ENCODE measurements around the gene STXBP6.

STXBP6 gene

GRCh38 chr14:24801024-24801423 is 248.9 kb downstream of the STXBP6 start:
- H3K9ac ChIP-seq (ENCODE audit: insufficient read length): no peak overlapping the region
- no peak for DNase-seq (ENCODE audit: low read depth, low spot score)
- no peak overlapping the region for H3K27ac ChIP-seq
- TF ChIP-seq EZH2 (IDR thresholded peaks at IDR 0.05) (no peak), POLR2AphosphoS5 (IDR thresholded peaks at IDR 0.05; ENCODE audit: borderline replicate concordance, low read depth, low read length) (no peak), FOXP2 (optimal IDR thresholded peaks at IDR 0.05; ENCODE audit: control extremely low read depth, extremely low read length, insufficient read depth) (no peak)
- H3K4me3 ChIP-seq: no peak overlapping the region
- no peaks in the 10 kb centered on the region for H3K36me3 ChIP-seq (ENCODE audit: insufficient read depth, low read length)
- no peaks in the 10 kb centered on the region for H3K9me3 ChIP-seq (ENCODE audit: low read depth, low read length)

DNA sequence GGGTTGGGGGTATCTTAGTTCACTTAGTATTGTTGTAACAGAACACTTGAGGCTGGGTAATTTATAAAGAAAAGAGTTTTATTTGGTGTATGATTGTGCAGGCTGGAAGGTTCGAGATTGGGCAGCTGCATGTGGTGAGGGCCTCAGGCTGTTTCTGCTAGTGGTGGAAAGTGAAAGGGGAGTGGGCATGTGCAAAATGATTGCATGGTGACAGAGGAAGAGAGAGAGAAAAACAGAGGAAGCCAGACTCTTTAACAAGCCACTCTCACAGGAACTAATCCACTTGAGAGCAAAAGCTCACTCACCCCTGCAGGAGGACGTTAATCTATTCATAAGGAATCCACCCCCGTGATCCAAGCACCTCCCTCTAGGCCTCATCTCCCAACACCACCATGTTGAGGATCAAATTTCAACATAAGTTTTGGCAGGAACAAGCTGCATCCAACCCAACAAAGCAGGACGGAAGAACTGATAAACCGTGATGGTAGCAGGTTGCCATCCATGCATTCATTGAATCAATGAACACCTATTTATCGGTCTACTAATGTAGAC is 251.0 kb downstream of the STXBP6 start:
- Histone ChIP-seq H3K27ac (no peak overlapping the region), H3K36me3 (ENCODE audit: insufficient read depth, low read length) (no peaks in the 10 kb centered on the region), H3K9ac (ENCODE audit: insufficient read length) (no peak overlapping the region), H3K4me3 (no peak overlapping the region), H3K9me3 (ENCODE audit: low read depth, low read length) (no peaks in the 10 kb centered on the region)
- no peak for DNase-seq (ENCODE audit: low read depth, low spot score)
- TF ChIP-seq EZH2 (IDR thresholded peaks at IDR 0.05): no peak
- TF ChIP-seq FOXP2 (optimal IDR thresholded peaks at IDR 0.05; ENCODE audit: control extremely low read depth, extremely low read length, insufficient read depth): no peak
- no peak for TF ChIP-seq POLR2AphosphoS5 (IDR thresholded peaks at IDR 0.05; ENCODE audit: borderline replicate concordance, low read depth, low read length)

- no peak overlapping the region for H3K4me3 ChIP-seq
- TF ChIP-seq EZH2 (IDR thresholded peaks at IDR 0.05) (no peak), POLR2AphosphoS5 (IDR thresholded peaks at IDR 0.05; ENCODE audit: borderline replicate concordance, low read depth, low read length) (no peak), FOXP2 (optimal IDR thresholded peaks at IDR 0.05; ENCODE audit: control extremely low read depth, extremely low read length, insufficient read depth) (no peak)
- no peak for DNase-seq (ENCODE audit: low read depth, low spot score)
- H3K36me3 ChIP-seq (ENCODE audit: insufficient read depth, low read length): no peaks in the 10 kb centered on the region
- no peak overlapping the region for H3K27ac ChIP-seq
- no peak overlapping the region for H3K9ac ChIP-seq (ENCODE audit: insufficient read length)
- no peaks in the 10 kb centered on the region for H3K9me3 ChIP-seq (ENCODE audit: low read depth, low read length)
Observed at GRCh38 chr14:24795406-24795805, 254.5 kb downstream of the STXBP6 start.

GRCh38 chr14:24794644-24795305 is 255.2 kb downstream of the STXBP6 start:
- Histone ChIP-seq H3K27ac (no peak overlapping the region), H3K36me3 (ENCODE audit: insufficient read depth, low read length) (no peaks in the 10 kb centered on the region), H3K9ac (ENCODE audit: insufficient read length) (no peak overlapping the region), H3K4me3 (no peak overlapping the region), H3K9me3 (ENCODE audit: low read depth, low read length) (no peaks in the 10 kb centered on the region)
- TF ChIP-seq EZH2 (IDR thresholded peaks at IDR 0.05) (no peak), POLR2AphosphoS5 (IDR thresholded peaks at IDR 0.05; ENCODE audit: borderline replicate concordance, low read depth, low read length) (no peak), FOXP2 (optimal IDR thresholded peaks at IDR 0.05; ENCODE audit: control extremely low read depth, extremely low read length, insufficient read depth) (no peak)
- no peak for DNase-seq (ENCODE audit: low read depth, low spot score)

GRCh38 chr14:24790196-24790595 is 259.8 kb downstream of the STXBP6 start:
- no peak overlapping the region for H3K4me3 ChIP-seq
- no peak for DNase-seq (ENCODE audit: low read depth, low spot score)
- H3K9ac ChIP-seq (ENCODE audit: insufficient read length): no peak overlapping the region
- H3K36me3 ChIP-seq (ENCODE audit: insufficient read depth, low read length): no peaks in the 10 kb centered on the region
- TF ChIP-seq EZH2 (IDR thresholded peaks at IDR 0.05): no peak
- TF ChIP-seq POLR2AphosphoS5 (IDR thresholded peaks at IDR 0.05; ENCODE audit: borderline replicate concordance, low read depth, low read length): no peak
- TF ChIP-seq FOXP2 (optimal IDR thresholded peaks at IDR 0.05; ENCODE audit: control extremely low read depth, extremely low read length, insufficient read depth): no peak
- H3K27ac ChIP-seq: no peak overlapping the region
- H3K9me3 ChIP-seq (ENCODE audit: low read depth, low read length): no peaks in the 10 kb centered on the region

DNA sequence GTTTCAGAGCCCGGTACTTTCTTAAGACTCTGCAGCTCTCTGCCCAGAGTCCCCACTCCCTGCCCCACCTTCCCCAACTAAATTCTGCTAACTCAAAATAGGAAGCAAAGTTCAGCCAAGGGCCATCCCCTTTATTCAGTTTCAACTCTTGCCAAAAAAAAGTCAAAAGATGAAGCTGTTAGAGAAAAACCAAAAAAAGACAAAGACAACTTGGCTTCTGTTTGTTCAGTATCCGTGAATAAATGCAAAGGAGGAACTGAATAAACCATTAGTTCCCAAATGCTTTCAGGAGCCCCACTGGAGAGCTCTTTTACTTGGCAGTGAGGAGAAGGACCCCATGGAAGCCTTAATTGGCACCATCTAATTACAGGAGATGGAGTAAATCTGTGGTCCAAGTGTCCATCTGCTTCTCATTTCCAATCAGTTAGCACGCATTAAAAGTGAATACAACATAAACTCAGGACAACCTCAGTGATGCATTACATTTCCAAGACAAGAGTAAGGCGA is 260.5 kb downstream of the STXBP6 start:
- Histone ChIP-seq H3K27ac (no peak overlapping the region), H3K9ac (ENCODE audit: insufficient read length) (no peak overlapping the region), H3K36me3 (ENCODE audit: insufficient read depth, low read length) (no peaks in the 10 kb centered on the region), H3K9me3 (ENCODE audit: low read depth, low read length) (no peaks in the 10 kb centered on the region), H3K4me3 (no peak overlapping the region)
- DNase-seq (ENCODE audit: low read depth, low spot score): no peak
- TF ChIP-seq POLR2AphosphoS5 (IDR thresholded peaks at IDR 0.05; ENCODE audit: borderline replicate concordance, low read depth, low read length): no peak
- no peak for TF ChIP-seq FOXP2 (optimal IDR thresholded peaks at IDR 0.05; ENCODE audit: control extremely low read depth, extremely low read length, insufficient read depth)
- TF ChIP-seq EZH2 (IDR thresholded peaks at IDR 0.05): no peak

- Histone ChIP-seq H3K27ac (no peak overlapping the region), H3K9me3 (ENCODE audit: low read depth, low read length) (no peaks in the 10 kb centered on the region), H3K36me3 (ENCODE audit: insufficient read depth, low read length) (no peaks in the 10 kb centered on the region), H3K9ac (ENCODE audit: insufficient read length) (no peak overlapping the region), H3K4me3 (no peak overlapping the region)
- TF ChIP-seq FOXP2 (optimal IDR thresholded peaks at IDR 0.05; ENCODE audit: control extremely low read depth, extremely low read length, insufficient read depth) (no peak), EZH2 (IDR thresholded peaks at IDR 0.05) (no peak), POLR2AphosphoS5 (IDR thresholded peaks at IDR 0.05; ENCODE audit: borderline replicate concordance, low read depth, low read length) (no peak)
- DNase-seq (ENCODE audit: low read depth, low spot score): no peak
Observed at GRCh38 chr14:24785698-24786097, 264.2 kb downstream of the STXBP6 start.

DNA sequence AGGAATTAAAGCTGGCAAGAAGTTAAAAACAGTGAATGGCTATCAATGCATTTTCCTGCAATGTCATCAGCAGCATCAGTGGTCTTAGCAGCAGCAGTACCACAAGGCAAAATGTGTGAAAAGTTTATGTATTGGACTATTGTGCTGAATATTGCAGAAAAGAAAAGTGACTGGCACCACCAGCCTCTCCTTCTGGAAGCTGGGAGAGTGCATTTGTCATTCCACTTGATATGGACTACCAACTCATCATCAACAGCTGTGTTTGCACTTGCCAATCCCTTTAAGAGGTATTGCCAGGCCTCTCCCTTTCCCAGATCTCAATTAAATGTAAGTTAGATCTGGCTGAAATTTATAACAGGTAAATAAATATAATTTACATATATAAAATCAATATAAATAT is 265.0 kb downstream of the STXBP6 start:
- Histone ChIP-seq H3K4me3 (no peak overlapping the region), H3K27ac (no peak overlapping the region), H3K9me3 (ENCODE audit: low read depth, low read length) (no peaks in the 10 kb centered on the region), H3K9ac (ENCODE audit: insufficient read length) (no peak overlapping the region), H3K36me3 (ENCODE audit: insufficient read depth, low read length) (no peaks in the 10 kb centered on the region)
- TF ChIP-seq EZH2 (IDR thresholded peaks at IDR 0.05) (no peak), FOXP2 (optimal IDR thresholded peaks at IDR 0.05; ENCODE audit: control extremely low read depth, extremely low read length, insufficient read depth) (no peak), POLR2AphosphoS5 (IDR thresholded peaks at IDR 0.05; ENCODE audit: borderline replicate concordance, low read depth, low read length) (no peak)
- no peak for DNase-seq (ENCODE audit: low read depth, low spot score)
